Stimulated activated CD8-positive, alpha-beta memory T cell treated with anti-CD3 and anti-CD28 coated beads, Interleukin-15, amount 100 ng/mL, for 24 hours (primary cell): ENCODE results near the gene ELF4.
"Not testable (repeated sequence)": the region's sequence is repeated elsewhere in the genome, so short reads cannot be mapped to it uniquely, and the experiment has no call there.

Source experiments
- DNase-seq: peaks from one replicate; pipeline ENCODE4 v3.0.0-alpha.2; 2020; ENCODE audit warnings: low read depth

The ELF4 gene

DNA sequence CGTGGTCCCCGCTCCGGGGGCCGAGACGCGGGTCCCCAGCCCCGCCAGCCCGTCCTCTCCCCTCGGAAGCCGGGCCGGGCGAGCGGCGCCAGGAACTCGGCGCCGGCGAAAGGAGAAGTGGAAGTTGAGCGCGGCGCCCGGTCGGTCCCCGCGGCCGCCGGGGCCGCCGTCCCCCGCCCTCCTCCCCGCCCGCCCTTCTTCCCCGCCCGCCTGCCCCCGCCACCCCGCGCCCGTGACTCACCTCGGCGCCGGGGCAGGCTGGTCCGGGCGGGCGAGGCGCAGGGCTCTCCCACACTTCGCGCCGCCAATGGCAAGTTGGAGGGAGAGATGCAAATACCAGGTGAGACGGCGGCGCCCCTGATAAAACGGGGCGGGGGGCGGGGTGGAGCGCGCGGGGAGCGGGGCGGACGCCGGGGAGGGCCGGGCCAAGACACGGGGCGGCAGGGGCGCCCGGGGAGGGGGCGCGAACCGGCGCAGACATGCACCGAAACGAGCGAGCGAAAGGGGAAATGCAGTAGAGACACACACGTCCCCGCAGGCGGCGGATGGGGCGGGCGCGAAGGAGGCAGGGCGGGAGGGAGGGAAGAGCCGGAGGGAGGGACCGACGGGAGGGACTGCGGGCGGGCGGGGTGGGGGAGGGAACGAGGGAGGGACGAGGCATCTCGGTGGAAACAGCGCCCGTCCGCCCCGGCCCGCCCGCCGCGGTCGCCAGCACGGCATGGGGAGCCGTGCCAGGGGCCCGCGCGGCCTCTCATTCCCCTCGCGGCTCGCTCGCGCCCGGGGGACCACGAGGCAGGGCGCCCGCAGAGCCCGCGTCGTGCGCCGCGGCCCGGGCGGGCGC, at the start of gene ELF4:
TSS of gene ELF4 (minus strand) at position 119 of the 841 bp plus-strand sequence. CDS start 29,167 bp downstream, outside the sequence.
- no peak for DNase-seq

DNA sequence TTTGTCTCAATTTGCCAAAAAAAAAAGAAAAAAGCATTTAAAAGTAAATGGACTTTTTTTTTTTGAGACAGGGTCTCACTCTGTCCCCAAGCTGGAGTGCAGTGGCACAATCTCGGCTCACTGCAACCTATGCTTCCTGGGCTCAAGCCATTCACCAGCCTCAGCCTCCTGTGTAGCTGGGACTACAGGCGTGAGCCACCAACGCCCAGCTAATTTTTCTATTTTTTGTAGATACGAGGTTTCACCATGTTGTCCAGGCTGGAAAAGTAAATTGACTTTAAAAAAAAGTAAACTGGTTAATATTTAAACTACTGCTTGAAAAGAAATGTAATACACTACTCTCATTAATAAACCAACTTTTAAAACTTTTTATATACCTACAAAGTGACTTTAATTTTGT, 49.5 kb upstream of the ELF4 start:
- no peak for DNase-seq

DNA sequence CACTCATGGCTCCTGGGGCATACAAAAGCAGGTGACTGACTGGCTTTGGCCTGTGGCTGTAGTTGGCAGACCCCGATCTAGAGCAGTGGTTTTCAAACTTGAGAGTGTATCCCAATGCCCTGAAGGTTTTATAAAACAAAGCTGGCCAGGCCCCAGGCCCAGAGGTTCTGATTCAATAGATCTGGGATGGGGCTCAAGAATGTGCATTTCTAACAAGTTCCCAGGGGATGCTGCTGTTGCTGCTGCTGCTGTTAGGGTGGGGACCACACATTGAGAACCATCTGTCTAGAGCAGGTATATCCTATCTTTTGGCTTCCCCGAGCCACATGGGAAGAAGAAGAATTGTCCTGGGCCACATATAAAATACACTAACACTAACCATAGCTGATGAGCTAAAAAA, 48.0 kb upstream of the ELF4 start:
- no peak for DNase-seq

DNA sequence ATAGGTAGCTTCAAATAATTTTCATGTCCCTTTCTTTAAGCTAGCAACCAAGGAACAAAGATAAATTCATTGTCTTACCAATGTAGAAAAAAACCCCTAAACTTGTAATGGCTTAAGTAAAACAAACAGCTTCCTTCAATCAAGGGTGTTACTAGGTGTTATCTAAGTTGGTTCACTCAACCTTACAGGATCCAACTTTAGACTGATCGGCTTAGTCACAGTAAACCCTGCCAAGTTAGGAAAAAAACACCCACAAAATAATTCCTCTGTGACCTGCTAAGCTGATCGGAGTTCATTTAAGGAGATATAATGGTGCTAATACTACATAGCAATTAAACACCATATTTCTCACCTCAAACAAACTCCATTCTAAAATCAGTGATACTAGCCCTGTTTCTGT, 45.3 kb upstream of the ELF4 start:
- no peak for DNase-seq

DNA sequence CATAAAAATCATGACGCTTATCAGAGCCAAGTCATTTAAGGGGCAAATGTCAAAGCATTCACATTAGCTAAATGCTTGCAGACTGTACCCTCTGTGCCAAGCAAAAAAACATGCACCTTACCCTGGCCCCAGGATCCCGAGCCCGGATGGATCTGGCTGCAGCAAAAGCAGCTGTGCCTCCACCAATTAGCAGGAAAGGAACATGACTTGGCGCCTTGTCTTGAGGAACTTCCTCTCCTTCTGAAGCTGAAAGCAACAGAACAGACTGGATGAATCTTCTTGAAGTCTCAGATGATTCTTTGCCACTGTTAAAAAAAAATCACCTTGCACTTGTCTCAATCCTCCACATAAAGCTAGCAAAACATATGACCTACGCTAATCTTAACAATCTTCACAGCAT, 37.3 kb upstream of the ELF4 start:
- no peak for DNase-seq

DNA sequence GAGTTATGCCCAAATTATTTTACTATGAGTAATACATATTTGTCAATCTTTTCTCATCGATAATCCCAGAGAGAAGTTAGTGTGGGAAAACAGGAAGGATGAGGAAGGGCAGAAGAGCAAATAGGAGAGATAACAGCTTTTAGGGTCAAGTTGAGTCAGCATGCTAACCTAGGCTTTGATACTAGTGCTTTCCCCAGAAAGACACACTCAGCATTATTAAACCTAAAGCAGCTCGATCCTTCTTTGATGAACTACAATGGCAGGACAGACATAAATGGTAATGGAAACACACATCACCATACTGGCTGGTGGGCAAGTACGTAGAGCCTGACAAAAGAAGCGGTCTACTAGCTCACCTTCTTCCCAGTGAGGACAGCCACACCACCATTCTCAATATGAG, 34.8 kb upstream of the ELF4 start:
- DNase-seq = no peak

DNA sequence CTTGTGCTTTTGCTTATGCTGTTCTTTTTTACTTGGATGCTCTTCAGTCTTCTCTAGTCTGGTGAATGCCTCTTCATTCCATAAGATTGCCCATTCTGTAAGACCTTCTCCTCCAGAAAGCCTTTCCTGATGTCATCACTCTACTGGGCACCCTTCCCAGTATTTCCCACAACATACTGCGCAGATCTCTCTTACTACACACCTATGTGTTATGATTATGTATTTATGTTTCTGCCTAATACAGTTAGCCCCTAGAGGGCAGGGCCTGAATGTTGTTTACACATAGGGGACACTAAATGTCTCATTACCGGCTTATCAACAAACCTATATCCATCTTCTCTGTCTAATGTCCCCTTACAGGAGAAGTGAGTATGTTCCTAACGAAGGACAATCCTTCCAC, 34.2 kb upstream of the ELF4 start:
- no peak for DNase-seq

DNA sequence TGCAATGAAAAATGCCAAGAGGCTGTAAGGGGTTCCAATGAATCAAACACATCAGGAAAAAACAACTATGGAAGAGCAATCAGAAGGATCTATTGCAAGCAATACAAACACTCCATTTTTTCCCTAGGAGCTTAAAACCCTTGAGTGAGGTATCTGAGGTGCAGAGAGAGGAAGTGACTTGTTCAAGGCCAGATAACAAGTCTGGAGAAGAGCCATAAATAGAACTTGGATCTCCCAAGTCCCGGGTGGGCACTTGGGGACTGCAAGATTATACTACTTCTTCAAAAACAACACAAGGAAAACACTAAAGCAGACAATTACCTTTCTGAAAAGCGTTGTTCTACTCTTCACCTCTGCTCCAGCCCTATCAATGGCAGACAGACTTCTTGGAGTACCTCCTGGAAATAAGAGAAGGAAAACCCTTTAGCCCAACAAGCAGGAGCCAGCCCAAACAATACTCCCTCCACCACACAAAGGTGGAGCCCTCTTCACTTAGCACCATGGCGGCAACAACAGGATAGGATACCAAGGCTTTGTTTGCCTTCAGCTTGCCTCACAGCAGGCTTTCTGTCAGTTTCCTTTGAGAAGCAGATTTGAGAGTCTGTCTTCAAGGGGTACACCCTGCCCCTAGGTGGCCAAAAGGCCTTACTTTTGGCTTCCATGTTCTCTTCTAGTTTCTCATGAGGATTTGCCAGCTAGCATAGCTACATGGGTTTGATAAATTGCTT, 29.3 kb upstream of the ELF4 start:
- no peak for DNase-seq

DNA sequence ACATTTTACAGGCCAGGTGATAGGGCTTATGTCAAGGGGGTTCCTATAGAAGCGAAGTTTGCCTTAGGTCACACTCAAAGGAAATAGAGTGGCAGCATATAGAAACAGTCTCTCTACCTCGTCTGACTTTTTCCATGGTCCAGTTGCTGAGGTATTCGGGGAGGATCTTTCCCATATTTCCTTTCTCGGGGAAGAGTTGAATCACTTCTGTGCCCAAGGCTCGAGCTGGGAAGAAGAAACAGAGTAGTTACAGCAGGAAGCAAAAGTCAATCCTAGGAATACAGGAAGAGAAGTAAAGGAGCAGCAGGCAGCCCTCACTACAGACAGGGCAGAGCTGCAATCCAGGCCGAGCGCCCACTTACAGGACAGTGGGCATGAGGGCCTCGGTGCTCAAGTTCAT, 26.7 kb upstream of the ELF4 start:
- no peak for DNase-seq

DNA sequence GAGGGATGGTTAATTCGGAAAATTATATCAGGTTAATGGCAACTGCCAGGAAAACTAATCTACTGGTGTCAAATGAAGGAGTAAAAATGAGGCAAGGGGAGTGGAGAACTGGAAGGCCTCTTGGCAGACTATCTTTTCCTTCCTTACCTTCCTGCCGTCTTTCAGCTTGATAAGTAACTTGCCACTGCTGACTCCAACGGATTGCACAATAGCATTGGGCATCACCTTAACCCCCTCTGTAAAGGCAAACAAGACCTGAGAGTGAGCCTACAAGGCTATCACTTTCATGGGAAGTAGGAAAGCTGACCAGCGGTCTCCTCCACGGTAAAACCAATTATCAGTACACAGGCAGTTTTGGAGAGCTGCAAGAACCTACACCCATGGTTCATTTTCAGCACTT, 26.2 kb upstream of the ELF4 start:
- no peak for DNase-seq

DNA sequence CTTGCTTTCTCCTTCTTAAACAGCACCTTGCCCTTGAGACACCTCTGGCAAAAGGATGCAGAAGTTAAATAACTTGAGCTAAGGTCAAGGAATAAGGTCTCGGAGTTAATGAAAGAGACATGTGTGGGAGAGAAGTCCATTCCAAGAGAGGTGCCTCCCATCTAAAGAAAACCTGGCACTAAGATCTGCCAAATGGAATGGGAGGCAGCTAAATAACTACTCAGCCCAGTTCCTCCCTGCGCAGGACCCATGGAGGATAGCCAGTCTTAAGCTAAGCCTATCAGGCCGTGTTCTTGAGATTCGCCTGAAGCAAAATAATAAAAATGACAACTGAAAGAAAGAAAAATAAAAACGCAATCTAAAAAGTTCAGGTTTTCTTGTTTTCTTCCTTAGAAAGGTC, 20.7 kb upstream of the ELF4 start:
- DNase-seq = no peak

DNA sequence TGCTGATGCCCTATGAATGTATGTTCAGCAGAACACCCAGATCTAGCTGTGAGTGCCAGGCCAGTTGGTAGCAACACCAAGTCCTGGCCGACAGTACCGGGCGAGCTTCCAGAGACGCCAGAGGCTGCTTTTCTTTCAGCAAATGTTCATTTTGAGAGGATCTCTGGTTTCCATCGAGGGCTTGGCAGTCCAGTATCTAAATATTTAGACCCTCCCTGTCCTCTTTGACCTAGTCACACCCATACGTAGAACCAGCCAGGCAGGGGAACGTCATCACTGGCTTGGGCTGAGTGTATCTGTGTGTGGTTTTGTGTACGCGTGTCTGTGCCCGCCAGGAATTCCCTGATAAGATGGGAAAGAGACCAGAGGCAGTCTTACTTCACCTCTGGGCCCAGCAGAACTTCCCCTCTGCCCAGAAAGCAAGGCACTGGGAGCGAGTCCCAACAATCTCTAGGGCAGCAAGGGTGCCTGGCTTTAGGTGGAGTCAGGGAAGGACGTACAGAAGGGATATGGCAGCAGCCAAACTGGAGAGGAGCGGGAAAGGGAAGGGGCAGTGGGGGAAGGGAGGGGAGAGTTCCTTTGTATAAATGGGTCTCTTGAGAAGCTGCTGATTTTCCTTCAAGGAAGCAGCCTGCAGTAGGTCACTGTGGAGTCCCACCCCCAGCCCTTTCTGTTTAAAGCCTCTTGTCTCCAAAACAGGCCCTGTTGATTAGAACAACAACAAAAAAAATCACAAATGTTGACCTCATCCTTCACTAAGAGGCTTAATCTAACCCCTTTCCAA, 15.0 kb upstream of the ELF4 start:
- DNase-seq = no peak

DNA sequence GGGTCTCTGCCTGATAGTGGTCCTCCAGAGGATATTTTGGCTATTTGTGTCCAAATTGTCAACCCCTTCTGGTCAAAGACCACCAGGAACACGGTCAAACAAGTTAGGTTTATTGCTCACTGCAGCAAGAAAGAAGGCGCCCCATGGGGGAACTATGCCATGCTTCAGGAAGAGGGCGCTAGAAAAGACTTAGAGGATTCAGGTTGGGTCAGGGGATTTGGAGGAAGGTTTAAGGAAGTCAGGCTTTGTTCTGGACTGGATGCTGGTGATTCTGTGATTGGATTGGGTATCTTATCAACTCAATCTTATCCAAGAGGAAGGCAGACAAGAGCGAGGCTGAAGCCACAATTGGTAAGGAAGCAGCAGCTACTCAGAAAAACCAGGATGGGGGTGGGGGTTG, 14.3 kb upstream of the ELF4 start:
- DNase-seq = no peak

DNA sequence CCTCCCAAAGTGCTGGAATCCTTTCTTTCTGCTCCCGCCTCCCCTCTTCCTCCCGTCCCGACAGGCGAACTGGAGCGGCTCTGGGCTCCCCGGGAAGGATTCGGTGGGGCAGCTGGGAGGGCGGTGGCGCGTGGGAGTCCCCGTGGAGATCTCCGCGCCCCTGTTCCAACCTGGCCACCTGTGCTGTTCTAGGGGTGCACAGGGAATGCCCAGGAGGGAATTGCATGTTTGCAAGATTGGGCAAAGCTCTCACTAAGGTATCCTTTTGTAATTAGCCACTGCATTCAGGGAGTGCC, 11.2 kb upstream of the ELF4 start:
- DNase-seq = no peak

DNA sequence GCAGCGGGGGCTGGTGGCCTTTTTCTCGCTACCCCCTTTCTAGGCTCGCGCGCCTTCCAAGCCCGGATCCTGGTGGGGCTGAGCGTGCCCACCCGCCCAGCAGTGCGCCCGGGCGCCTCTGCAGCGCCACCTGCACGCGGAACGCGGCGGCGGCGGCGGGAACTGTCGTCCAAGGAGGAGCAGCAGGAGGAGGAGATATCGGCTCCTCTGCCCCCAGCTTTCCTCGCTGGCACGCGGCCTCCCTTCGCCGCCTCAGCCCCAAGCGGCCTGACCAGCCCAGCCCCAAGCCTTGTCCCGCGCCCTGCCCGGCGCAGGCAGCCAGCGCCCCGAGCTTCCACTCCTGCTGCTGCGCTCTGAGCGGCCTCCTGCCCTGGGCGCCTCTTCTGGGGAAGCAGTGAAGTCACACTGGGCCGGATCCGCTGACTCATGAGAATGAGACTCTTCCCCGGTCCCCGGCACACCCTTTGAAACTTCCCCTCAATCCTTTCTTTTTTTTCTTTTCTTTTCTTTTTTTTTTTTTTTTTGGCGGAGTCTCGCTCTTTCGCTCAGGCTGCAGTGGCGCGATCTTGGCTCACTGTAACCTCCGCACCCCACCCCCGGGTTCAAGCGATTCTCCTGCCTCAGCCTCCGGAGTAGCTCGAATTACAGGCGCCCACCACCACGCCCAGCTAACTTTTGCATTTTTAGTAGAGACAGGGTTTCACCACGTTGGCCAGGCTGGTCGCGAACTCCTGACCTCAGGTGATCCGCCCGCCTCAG, 10.6 kb upstream of the ELF4 start:
- DNase-seq = no peak

DNA sequence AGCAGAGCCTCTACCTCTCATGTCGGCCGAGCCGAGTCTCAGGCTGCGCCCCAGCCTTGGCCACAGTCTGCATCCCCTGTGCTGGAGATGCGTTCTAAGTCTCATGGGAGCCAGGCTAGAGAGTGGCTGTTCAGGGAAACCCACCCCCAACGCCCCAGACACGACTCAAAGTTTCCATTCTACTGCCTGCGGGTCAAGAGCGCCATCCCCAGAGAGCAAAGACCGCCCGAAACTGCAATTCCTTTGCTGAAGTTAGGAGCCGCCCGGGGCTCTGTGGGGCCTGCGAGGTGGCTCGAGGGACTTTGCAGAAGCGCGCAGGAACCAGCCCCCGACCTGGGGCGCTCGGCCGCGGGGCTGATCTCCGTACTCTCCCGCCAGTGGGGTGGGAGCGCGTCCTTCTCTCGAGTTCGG, 10.0 kb upstream of the ELF4 start:
- no peak for DNase-seq

DNA sequence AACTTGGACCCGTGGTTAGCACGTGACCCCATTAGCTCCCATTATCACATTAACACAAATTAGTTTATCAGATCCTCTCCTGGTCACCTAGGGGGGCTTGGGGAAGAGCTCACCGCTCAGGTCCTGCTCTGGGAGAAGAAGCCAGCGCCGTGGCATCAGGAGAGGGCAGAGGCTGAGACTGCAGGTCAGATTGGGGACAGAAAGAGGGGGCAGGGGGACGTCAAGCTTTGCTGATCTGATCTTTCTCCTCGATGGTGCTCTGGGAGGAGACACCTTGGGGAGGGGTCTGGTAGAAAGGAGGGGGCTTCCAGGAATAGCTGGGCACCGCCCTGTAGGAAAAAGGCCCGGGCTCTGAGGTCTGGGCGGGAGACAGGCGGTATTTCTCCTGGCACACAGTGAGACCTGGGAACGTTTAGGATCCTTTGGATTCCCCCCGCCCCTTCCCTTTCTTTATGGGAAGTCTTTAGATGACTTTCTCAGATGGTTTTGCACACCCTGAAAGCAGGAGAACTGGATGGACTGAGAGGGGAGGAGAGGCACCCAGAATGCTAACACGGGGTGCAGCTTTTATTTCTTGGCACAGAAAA, 9.1 kb upstream of the ELF4 start:
- DNase-seq = no peak

DNA sequence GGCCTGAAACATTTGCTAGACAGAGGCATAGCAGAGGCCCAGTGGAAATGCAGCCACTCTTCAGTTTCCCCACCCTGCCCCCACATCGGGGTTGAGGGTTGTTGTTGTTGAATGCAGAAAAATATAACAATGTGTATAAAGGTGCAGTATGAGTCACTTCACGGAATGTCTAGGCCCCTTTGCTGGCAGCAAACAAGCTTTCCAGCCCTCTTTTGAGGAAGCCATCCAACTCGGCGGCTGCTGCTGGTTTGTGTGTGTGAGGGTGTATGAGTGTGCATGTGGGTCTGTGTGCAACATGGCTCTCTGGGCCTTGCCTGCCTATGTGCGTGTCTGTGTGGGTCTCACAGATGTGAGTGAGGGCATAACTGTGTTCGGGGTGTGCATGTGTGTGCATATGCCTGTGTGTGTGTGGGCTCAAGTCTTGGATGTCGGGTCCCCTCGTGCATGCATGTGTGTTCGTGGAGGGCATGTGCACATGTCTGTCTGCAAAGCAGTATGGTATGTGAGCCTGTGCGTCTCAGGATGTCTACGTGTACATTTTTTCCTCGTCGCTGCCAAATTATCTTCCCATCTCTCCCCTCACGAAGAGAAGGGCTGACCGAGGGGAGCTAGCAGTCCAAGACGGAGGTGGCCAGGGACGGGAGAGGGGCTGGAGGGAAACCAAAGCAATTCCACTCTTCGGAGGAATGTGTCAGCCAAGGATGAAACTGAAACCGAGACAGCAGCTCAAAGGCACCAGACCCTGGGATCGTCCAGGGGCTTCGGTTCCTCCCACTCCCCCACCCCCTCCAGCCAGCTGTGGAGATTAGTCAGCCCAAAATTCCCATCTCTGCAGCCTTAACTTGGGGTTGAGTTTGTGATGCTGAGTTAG, 8.4 kb upstream of the ELF4 start:
- no peak for DNase-seq

DNA sequence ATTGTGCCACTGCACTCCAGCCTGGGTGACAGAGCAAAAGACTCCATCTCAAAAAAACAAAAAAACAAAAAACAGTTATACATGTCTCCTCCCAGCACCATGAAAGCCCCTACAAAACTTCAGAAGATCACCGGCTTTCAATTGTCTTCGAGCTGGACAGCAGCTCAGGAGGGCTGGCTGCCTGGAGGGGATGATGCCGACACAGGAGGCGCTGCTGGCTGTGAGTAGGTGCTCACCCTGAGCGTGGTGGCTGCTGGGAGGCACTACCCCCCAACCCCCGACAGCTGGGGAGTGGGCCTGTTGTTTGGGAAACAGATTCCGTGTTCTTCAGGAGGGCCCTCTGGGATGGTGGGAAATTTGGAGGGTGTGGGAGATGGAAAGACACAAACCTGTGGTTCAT, 6.9 kb upstream of the ELF4 start:
- DNase-seq = no peak

DNA sequence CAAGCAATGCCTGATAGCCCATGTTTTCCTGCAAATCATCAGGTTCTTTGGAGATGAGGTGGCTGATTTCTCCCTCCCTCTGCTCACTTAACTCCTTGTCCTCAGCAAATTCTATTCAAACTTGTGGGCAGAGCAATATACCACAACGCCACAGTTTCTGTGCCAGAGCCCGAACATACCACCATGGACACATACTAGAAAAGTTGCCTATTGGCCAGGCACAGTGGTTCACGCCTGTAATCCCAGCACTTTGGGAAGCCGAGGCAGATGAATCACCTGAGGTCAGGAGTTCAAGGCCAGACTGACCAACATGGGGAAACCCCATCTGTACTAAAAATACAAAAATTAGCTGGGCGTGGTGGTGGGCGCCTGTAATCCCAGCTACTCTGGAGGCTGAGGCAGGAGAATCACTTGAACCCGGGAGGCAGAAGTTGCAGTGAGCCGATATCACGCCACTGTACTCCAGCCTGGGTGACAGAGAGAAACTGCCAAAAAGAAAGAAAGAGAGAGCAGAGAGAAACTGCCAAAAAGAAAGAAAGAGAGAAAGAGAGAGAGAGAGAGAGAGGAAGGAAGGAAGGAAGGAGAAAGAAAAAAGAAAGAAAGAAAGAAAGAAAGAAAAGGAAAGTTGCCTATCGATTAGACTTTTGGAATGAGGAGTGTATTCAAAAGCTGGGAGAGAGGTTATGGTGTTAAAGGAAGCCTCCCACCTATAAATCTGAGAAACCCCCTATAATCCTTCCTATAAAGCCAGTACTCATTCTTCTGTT, 5.0 kb upstream of the ELF4 start:
- DNase-seq = not testable (repeated sequence)
